Midbrain (tissue), 1 donor: Measurements from ENCODE around the gene FOXP1.

Experiments used
- DNase-seq: peaks from one replicate; lab custom pipeline; 2025; lab: John Stamatoyannopoulos, UW

Gene FOXP1

GRCh38 chr3:71428841-71429596 is 154.5 kb downstream of the FOXP1 start:
- no peak for DNase-seq

- no peak for DNase-seq
Observed at GRCh38 chr3:71425491-71426071, 157.9 kb downstream of the FOXP1 start.

DNA sequence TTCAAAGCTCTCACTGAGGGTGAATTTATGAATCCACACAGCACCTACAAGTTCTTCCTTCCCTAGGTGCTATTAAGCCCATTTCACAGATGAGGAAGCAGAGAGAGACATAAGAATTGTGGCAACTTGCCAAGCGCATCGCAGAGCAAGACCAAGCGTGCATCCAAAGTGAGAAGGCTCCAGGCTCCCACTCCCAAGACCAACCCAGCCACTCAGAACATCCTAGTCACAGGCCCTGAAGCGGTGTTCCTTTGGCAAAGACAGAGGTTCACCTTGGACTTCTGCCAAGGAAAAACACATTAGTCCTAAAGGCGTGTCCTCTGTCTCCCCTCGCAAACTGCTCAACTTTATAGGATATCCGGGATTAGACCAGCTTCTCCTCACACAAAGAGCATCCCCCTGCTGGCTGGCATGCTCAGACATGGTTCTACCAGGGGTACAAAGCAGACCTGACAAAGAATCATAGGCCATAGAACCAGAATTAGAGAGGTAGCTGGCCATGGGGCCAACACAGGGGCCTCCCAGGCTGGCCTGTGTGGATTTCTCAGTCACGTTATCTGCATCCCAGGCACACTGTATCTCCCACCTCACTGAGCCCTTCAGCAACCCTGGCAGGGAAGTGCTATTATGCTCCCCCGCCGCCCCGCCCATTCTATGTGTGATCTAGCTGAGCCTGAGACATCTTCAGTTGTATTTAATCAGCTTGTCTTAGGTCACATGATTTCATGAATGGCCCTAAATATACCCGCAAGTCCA is 160.2 kb downstream of the FOXP1 start:
- DNase-seq = no peak

DNA sequence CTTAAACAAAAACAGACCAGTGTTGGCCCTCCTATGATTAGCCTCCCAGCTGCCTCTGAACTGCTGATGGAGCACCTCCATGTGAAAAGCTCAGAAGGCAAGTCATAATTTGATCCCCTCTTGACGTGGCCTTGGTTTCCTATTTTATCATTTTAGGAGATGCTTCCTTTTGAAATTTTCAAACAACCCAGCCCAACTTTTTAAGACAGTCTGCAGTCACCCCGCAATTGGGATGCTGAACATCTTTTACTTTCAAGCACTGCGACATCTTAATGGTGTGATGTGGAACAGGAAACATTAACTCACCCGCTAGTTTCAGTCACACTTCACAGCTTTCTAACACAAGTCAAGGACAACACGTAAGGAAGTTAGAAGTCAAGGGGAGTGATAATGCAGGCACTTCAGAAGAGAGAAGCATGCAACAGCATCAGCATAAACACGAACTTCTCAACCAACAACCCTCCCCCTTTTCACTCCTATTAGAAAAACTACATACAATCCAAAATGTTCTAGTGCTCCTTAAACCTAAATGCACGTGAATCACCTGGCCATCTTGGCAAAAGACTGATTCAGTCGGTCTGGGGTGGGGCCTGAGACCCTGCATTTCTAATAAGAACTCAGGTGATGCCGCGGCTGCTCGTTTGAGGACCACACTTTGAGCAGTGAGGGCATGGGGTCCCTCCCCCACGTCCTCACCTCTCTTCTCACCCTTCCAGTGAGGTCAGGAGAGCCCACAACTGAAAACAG is 161.5 kb downstream of the FOXP1 start:
- DNase-seq = no peak

DNA sequence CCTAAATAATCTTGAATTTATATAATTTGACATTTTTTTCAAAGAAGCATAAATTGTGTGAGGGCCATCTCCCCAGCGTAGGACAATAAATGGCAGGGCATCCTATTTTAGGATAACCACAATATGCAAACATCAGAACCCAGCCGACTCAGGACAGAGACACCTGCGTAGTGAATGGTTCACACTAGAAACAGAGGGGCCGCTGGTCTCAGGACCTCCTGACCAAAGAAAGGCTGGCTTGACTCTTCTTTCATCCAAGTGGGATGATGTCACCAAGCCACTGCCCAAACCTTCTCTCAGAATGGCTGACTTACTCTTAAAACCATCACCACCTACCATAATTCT is 162.1 kb downstream of the FOXP1 start:
- DNase-seq = no peak

DNA sequence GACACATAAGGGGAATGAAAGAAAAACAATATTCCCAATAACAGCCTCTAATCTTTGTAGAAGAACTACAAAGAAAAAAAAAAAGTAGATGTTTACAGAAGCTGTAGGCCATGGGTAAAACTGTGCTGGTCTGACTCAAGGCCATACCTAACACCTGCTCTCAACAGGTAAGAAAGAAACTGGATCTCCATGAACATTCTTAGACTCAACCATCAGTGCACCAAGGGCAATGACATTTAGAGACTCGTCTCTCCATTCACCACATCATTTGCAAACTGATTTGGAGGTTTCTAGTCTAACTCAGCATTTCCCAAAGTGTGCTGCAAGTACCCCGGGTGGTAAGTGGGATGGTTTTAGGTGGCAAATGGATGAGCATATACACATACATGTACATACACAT is 164.2 kb downstream of the FOXP1 start:
- no peak for DNase-seq

DNA sequence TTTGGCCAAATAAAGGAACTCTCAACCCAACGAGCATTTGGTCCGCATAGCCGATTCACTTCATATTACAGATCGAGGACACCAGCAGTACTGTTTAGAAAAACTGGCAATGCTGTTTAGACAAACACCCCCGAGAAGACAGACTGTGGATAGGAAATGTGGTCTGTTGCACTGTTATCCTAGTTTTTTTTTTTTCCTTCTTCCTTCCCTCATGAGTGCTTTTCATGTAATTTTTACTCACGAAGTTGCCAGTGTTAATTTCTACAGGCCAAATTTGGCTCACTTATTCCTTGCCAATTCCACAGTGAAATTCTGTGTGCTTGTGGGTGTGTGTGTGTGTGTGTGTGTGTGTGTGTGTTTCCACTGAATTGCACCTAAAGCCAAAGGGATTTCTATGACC is 165.7 kb downstream of the FOXP1 start:
- DNase-seq = no peak

- DNase-seq = no peak
Observed at GRCh38 chr3:71416876-71417275, 166.7 kb downstream of the FOXP1 start.

GRCh38 chr3:71415681-71416122 is 167.8 kb downstream of the FOXP1 start:
- DNase-seq = no peak

- DNase-seq = no peak
Observed at GRCh38 chr3:71414189-71414927, 169.2 kb downstream of the FOXP1 start.

- no peak for DNase-seq
Observed at GRCh38 chr3:71413572-71413971, 170.0 kb downstream of the FOXP1 start.

DNA sequence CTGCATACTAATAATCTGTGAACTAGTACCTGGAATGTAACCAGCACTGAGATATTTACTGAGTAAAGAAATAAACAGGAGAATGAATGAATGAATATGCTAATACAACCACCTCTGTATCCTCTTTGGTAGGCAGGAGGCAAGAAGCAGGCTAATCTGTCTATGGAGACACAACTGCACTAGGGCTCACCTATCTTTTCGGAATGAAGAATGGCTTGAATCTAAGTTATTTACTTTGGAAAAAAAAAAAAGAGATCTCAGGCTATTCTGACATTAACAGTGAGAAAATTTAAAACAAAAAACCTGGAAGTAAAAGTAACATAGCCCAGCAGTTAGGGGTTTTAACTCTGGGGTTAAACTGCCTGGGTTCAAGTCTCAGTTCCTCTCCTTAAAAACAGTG is 174.2 kb downstream of the FOXP1 start:
- no peak for DNase-seq

DNA sequence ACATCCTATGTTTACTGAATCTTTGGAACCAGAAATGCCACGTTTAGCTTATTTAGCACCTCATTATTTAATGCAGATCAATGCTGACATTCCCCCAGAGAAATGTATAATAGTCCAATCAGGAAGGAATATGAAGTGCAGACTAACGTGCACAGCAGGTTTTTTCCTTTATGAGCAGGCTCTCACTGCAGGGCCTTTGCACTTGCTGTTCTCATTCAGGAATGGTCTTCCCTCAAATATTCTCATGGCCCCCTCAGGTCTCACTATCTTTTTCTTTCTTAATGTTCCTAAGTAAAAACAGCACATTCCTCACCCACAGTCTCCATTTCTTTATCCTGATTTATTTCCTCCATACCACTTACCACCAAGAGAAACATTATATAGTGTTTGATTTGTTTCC is 174.6 kb downstream of the FOXP1 start:
- DNase-seq = no peak

DNA sequence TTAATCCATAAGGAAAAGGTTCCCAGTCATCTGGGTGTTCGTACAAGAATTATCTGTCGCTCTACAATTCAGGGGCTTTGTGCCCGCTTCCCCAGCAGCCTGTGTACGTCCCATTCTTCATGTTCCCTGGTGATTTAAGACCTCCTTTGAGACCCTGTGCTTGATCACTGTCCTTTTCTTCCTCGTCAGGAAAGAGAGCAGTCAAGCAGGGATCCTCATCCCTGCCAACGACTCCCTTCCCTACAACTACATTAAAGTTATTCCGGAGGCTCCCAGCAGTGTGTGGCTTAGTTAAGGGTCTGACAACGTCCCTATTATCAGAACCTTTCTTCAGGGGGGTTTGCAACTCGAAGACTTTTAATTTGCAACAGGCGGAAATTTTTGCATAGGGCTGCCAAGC is 175.7 kb downstream of the FOXP1 start:
- no peak for DNase-seq

DNA sequence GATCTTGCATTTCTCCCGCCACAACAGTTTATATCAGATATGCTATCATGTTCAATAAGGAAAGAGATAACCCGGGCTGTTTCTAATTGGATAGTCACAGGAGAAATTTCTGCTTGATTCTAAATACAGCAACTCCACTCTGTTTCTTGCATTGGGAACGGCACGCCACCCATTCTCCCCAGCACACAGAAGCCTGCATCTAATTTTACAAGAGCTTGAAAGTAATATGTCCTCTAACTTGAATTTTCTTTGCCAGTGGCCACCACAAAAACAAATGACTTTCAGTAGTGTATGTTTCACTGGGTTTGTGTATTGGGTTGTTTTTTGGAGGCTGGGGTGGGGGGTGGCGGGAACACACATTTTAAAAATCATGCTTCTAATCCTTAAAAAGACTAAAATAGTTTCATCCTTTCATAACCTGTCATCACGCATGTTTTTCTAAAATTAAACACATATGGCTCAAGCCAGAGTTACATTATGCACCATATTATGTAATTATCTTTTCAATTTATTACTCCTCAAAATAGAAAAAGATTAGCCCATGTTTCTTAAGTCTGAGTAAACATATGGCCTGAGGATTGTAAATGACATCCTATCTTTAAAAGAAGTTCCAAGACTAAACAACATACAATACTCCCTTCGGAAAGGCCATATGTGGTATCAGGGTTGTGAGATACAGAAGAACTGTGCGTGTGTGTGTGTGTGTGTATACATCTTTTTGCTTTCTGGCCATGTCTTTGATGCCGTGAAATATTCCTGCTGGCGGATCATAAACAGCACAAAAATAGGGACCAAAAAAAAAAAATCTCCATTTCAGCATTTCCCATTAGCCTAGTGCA is 176.3 kb downstream of the FOXP1 start:
- no peak for DNase-seq

DNA sequence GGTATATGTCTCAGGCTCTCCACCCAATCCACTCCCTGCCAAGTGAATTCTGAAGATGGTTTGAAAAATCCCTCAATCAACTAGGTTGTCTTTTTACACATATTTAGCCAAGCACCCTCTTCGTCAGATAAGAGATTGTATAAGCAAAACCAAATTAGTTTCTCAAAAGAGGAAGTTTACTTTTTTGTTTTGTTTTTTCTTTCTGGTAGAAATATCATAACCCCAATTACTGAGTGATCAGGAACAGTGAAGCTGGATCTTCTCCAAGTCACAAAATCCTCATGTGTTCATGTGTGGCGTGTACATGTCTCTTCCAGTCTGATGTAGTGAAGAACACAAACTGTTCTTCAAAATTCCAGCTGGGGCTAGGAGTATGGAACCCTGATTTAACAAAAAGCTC is 180.6 kb downstream of the FOXP1 start:
- no peak for DNase-seq

DNA sequence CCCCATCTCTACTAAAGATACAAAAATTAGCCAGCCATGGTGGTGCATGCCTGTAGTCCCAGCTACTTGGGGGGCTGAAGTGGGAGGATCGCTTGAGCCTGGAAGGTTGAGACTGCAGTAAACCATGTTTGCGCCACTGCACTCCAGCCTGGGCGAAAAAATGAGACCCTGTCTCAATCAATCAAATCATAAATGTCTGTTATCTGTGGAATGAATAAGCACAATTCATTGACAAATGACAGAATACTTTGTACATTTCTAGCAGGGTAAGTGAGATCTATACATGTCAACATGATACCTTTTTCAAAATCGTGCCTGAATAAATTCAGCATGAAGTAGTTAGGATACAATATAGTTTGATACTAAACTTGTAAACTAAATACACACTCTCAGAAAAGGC is 181.2 kb downstream of the FOXP1 start:
- no peak for DNase-seq

GRCh38 chr3:71401695-71402231 is 181.8 kb downstream of the FOXP1 start:
- DNase-seq = no peak

DNA sequence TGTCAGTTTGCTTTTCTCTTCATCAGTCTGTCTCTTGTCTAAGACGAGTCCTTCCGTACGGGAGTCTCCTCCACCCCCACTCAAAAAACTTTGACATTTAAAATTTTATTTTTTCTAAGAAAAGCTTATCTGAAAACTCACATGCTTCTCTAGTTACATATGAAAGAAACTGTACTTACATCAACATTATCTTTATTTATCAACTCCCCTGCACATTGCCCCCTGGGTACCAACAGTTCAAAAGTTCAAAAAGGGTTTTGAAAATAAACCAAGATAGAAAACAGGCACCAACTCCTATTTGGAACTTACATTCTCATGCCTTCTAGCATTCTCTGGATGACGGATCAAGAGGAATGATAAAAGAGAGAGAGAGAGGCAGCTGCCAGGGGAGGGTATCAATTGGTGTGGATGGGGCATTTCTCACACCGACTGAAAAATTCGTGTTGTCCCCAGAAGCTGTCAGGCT is 182.5 kb downstream of the FOXP1 start:
- no peak for DNase-seq

DNA sequence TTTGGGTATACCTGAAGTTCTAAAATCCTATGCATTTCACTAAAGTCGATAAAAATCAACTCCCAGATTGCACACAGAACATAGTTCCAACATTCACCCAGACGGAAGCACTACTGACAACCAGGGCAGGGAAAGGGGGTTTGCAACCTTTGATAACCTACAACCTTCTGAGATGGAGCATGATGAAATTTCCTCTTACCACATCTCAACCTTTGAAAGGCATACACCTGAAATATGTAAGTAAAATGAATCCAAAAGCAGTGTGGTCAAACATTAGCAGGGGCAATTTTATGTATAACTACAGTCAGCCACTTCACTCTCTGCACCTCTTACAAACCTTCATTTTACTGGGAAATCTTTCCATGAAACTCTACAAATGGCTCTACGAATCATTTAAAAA is 184.1 kb downstream of the FOXP1 start:
- DNase-seq = no peak
